Measurements from ENCODE around the gene AUTS2.

AUTS2 gene

DNA sequence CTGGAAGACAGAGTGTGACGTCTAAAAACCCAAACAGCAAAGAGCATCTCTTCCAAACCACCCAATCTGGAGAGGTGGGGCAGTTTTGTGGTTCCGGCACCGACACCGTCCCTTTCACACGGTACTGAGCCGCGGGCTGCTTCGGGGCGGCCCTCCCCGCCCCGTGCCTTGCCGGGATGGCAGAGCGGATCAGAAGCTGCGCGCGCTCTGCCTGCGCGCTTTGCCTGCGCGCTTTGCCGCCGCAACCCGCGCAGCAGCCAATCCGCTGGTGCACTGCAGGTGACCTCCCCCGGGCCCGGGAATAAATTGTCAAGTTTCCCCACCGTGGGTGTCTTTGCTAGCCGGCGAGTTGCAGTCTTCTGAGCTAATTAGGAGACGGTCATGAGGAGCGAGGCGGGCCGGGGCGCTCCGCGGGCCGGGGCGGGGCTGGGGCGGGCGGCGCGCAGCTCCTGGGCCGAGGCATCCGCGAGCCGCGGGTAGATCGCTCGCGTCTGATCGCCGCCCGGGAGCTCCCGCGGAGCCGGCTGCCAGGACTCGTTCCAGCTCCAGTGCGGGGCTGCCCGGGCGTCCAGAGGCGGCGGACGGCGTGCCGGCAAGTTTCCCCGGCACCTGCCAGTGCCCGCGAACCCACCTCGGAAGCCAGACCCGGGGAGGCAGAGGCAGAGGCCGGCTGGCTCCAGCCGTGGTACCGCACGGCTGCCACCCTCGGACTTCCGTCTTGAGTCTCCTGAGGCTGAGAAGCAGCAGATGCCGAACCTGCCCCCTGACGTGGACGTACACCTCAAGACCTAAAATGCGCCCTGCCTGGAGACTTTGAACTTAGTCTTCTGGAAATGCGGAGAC is 997.7 kb downstream of the AUTS2 start:
- peak in 1 of 2 experiments; percentile 52 for DNase-seq

DNA sequence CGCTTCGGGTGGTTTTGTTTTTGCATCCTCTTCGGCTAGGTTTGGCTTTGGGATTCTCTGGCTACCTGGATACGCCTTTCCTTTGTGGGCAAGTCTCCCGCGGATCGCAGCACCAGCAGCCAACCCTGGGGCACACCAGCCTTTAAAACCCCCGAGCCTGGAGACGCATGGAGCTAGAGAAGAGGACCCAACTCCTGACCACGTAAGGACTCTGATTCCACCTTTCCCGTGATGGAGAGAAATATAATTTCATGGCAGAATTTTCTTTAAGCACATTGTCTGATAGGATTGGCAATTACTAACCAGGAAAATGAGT is 998.3 kb downstream of the AUTS2 start:
- no peak for DNase-seq

GRCh38 chr7:70597066-70597465 is 998.8 kb downstream of the AUTS2 start:
- DNase-seq, result no peak

DNA sequence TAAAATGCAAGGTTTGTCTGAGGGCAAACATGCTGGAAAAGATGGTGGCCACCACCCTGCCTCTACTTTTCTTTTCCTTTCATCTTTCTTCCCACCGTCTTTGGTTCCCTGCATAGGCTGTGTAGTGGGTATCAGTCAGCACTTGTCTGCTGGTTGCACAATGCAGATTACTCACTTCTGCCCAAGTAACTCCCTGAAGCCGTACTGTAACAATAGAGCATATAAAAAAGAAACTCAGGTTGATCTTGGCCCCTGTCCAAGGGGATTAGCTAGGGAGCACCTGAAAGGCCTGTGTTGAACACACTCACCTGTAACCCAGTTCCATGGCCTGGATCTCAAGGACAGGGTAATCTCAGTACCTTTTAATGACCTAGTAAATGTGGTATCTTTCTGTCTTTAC is 1000.7 kb downstream of the AUTS2 start:
- DNase-seq, result no peak

GRCh38 chr7:70599446-70600190 is 1001.3 kb downstream of the AUTS2 start:
- DNase-seq, result no peak

DNA sequence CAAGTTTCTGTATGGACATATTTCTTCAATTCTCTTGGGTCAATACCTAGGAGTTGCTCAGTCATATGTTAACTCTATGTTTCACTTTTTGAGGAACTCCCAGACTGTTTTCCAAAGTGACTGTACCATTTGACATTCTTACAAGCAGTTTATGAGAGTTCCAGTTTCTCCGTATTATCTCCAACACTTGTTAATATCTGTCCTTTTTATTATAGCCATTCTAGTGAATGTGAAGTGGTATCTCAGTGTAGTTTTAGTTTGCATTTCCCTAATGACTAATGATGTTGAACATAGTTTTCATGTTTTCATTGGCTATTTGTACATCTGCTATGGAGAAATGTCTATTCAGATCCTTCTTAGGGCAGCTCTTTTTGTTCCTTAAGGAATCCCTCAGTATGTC is 1002.7 kb downstream of the AUTS2 start:
- DNase-seq, result no peak

DNA sequence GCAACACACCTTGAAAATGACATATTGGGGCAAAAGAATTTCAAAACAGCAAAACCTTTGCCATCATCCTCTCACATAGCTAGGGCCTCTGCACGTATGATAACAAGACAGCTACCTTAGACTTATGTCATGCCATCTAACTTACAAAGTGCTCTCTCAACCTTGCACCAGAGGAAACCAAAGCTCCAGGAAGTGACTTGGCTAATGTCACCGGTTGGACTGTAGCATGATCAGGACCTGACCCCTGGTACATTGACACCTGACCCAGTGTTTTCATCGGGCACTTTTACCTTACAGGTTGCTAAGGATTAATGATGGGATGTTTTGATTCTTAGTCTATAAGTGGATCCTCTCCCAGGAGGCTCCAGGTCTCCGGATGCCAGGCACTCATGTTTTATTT is 1003.8 kb downstream of the AUTS2 start:
- DNase-seq, result no peak

GRCh38 chr7:70607281-70607680 is 1009.0 kb downstream of the AUTS2 start:
- no peak for DNase-seq

DNA sequence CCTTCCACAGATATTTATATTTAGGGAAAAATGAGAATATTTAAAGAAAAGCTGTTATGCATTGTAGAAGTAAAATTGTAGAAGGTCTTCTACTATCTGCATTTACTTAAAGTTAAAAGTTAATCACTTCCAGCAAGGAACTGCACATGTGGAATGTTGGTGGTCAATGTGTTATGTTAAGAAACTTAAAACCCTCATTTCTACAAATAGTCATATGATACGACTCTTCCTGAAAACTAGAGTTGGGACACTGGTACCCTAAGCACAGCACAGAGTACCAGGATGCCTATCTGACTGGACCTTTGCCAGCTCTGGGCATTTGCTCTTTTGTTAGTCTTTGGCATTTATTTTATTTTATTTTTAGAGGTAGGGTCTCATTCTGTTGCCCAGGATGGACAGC is 1009.5 kb downstream of the AUTS2 start:
- DNase-seq, result no peak

- DNase-seq, result no peak
Observed at GRCh38 chr7:70608229-70608628, 1010.0 kb downstream of the AUTS2 start.

GRCh38 chr7:70612811-70613210 is 1014.5 kb downstream of the AUTS2 start:
- no peak for DNase-seq

- DNase-seq, result peak; percentile 73 to 90
Observed at GRCh38 chr7:70614237-70615045, 1016.2 kb downstream of the AUTS2 start.

- DNase-seq, result no peak
Observed at GRCh38 chr7:70615066-70615606, 1016.9 kb downstream of the AUTS2 start.

DNA sequence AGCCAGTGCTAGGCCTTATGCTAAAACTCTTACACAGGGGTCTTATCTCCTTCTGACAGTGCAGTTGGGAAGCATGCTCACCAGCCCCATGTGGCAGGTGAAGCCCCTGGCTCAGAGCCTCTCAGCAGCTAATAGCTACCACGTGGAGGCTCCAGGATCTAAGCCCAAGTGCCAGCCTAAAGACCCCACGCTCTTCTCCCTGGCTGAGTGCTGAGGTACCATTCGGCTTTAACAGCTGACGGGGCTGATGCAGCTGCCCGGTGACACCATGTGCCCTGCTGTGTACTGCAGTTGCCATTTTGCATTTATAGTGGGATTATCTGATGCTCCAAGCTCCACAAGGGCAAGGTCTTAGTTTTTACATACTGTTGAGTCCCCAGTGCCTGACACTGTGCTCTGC is 1017.9 kb downstream of the AUTS2 start:
- DNase-seq, result no peak

- no peak for DNase-seq
Observed at GRCh38 chr7:70616821-70617220, 1018.5 kb downstream of the AUTS2 start.

DNA sequence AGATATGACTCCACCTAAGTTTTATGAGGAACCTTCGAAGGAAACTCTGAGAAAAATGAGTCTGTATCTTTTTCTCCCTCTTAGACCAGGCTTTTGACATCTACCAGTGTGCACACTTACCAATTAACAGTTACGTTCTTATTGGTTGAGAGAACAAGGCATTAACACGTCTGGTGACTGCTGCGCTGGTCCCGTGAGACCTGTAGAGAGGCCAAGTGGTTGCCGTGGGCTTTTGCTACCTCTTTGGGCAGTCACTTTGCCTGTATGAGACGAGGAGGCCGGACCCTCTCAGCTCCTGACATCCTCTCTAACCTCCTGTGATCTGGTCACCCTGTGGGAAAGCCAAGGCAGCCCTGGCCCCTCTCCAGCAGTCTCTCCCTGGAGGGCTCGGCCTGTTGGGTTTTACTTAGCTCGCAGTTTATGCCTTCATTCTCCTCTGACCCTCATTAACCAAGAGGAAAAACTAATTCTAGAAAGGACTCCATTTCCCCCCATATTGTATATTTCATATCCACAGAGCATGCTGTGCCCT is 1019.8 kb downstream of the AUTS2 start:
- no peak for DNase-seq

- no peak for DNase-seq
Observed at GRCh38 chr7:70619130-70619529, 1020.9 kb downstream of the AUTS2 start.

DNA sequence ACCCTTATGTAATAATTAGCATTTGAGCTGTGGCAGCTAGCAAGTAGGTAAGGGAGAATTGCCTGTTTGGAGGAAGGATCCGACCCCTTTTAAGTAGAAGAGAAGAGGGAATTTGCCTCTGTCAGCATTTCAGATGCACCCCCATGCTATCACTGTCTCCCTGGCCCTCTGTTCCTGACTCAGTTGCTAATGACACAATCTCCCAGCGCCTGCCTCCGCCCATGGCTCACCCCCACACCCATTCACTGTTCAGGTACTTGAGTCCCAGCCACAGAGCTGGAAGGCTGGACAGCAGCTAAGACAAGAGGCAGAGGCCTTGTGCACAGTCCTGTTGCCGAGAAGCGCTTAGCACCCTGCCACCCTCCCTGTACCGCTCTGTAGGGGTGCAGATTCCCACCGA is 1021.4 kb downstream of the AUTS2 start:
- DNase-seq, result no peak

DNA sequence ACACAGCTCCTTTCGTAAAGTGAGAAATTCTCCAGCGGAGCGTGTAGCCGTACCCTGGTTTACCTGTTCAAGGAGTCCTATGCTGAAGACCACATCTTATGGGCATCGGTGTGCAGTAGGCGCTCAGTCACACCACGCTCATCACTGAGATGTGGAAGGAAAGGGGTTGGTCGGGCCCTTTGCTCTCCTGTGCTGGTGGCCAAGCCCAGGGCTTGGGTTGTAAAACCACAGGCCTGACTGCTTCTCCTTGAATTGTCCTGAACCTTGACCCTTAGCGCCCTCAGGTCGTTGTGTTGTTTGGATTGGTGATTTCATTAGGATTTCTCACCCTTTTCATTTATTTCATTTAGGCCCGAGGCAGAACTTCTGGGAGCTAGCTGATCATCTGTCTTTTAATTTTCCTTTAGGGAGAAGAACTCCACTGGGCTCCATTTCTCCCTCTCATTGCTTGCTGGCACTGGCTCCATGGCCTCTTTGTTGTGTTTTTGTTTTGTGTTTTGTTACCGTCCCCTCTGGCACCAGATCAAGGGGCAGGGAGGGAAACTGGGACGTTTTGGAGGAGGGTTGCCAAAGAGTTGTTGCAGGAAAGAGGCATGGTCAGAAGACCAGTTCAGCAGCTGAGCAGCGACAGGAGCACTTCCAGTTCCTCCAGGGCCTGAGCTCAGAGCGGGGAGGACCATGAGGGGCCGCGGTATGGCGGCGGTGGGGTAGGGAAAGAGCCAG is 1022.2 kb downstream of the AUTS2 start:
- no peak for DNase-seq

DNA sequence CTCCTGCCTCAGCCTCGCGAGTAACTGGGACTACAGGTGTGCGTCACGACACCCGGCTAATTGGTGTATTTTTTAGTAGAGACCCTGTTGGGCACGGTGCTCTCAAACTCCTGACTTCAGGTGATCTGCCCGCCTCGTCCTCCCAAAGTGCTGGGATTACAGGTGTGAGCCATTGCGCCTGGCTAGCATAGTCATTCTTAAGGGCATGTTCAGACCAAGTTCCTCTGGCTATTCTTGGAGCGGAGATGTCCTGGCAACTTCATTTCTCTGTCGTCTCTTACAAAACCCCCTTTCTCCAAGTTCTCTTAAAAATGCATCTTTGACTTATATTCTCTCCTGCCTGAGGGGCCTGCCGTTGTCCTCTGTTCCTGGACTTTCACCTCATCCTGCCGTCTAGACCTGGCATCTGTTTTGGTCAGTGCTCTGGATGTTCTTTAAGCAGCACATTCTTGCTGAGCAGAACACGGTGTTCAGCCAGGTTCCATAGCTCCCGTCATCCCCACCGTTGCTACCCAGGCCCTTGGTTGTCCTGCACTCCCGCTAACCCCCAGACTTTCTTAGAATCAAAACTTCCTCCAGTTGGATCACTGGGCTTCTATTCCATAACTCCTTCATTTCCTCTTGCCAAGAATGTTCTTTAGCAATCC is 1023.8 kb downstream of the AUTS2 start:
- DNase-seq, result no peak

DNA sequence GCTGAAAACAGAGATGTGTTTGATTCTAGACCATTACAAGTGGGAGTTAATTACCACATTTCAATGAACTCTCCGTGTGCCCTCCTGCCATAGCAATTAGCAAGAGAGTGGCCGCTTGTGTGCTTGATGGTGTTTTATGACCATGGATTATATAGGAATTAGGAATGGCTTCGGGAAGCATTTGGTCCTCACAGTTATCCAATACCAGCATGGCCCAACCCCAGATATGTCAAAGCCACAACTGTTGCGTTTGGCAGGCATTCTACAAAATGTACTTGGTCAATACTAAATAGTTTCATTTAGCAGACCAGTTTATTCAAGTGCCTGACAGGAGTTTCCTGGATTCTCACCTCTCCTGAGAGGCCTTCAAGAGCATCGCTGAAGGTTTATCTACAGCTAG is 1024.7 kb downstream of the AUTS2 start:
- no peak for DNase-seq
